Activated naive CD4-positive, alpha-beta T cell treated with anti-CD3 and anti-CD28 coated beads for 36 hours (primary cell): ENCODE data around the gene KCNQ5. TPM values are rescaled to one million over a fixed set of nuclear protein-coding genes. Genes with fewer than 3 reads are reported as not detected.

Source experiments
- CTCF ChIA-PET: fragments of 350-600 bp; sonication (Branson Sonifier 250); formaldehyde crosslinking; loops from one replicate; lab custom pipeline; 2021; ENCODE audit warnings: antibody characterized with exemption; lab: Charles Lee
- DNase-seq: peaks from one replicate; pipeline ENCODE4 v3.0.0-alpha.2; 2020
- H3K27ac Mint-ChIP-seq: one replicate; pipeline ENCODE4 v1.8.0; 2021; ENCODE audit warnings: mild to moderate bottlenecking, mixed read lengths
- H3K27me3 Mint-ChIP-seq: one replicate; pipeline ENCODE4 v1.8.0; 2021; ENCODE audit warnings: low read depth, mixed read lengths
- H3K36me3 Mint-ChIP-seq: one replicate; pipeline ENCODE4 v1.8.0; 2021; ENCODE audit warnings: low read depth, mixed read lengths
- H3K4me1 Mint-ChIP-seq: one replicate; pipeline ENCODE4 v1.8.0; 2021; ENCODE audit warnings: low read depth, mixed read lengths
- H3K4me3 Mint-ChIP-seq: one replicate; pipeline ENCODE4 v1.8.0; 2021; ENCODE audit warnings: mild to moderate bottlenecking, moderate library complexity, mixed read lengths
- H3K9me3 Mint-ChIP-seq: one replicate; pipeline ENCODE4 v1.8.0; 2021; ENCODE audit warnings: mixed read lengths
- intact Hi-C: fragments of 100-400 bp; cut with micrococcal nuclease; formaldehyde crosslinking; loops from one replicate; pipeline ENCODE4 v1.15.1; 2023
- total RNA-seq, 2 experiments: library from RNA; stranded (reverse); gene quantifications; one replicate each; pipeline ENCODE4 v1.2.3, GENCODE V29; 2021

KCNQ5 gene
- total RNA-seq, 2 experiments from 2014 or later, result 11.8 to 12.0 TPM

GRCh38 chr6:72758901-72759300 lies 137.0 kb downstream of the KCNQ5 start:
- CTCF ChIA-PET, result no interaction called here
- intact Hi-C loops, result no loop called here

DNA sequence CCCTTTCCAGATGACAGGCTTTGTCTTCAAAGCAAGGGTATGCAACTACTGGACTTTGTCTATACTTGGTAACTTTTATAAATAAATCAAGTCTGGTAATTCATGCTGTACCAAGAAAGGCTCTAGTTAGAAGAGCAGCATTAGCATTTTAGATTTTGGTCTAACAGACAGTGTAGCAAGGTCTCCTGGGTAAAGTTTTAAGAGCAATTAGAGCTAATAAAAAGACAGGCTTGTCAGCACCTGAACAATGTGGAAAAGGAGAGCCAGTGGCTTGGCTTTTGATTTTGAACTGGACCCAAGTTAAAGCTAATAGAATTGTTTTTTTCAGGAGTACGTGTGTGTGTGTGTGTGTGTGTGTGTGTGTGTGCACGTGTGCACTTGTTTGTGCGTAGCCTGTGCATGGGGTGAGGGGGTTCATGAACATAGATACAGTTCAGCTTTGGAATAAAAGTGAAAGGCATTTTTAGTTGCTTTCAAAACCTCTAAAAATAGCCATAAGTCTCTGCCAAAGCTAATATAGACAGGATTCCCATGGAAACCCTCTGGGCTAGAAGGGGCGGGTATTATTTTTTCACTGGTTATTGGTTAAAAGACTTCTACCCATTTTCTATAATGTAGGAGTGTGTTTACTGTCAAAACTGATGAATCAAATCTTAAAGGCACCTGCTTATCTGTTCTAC lies 138.4 kb downstream of the KCNQ5 start:
- no peak for DNase-seq
- no peak overlapping the region for H3K4me3 Mint-ChIP-seq
- no peaks in the 10 kb centered on the region for H3K36me3 Mint-ChIP-seq
- H3K9me3 Mint-ChIP-seq, result no peaks in the 10 kb centered on the region
- peaks cover 14% of the 10 kb centered on the region for H3K4me1 Mint-ChIP-seq
- H3K27me3 Mint-ChIP-seq, result no peaks in the 10 kb centered on the region
- CTCF ChIA-PET, result interaction anchor here (2.0 kb wide), 1 partner anchor 144 kb away, joined by 5 read pairs; no protein-coding TSS in a partner anchor
- no peak overlapping the region for H3K27ac Mint-ChIP-seq
- intact Hi-C loops, result no loop called here

More at GRCh38 chr6:72758901-72759300, 137.0 kb downstream of the KCNQ5 start:
- Mint-ChIP-seq H3K36me3 (no peaks in the 10 kb centered on the region), H3K4me1 (peaks cover 14% of the 10 kb centered on the region), H3K27me3 (no peaks in the 10 kb centered on the region), H3K4me3 (no peak overlapping the region), H3K27ac (no peak overlapping the region), H3K9me3 (peaks cover 2% of the 10 kb centered on the region)
- DNase-seq, result no peak

DNA sequence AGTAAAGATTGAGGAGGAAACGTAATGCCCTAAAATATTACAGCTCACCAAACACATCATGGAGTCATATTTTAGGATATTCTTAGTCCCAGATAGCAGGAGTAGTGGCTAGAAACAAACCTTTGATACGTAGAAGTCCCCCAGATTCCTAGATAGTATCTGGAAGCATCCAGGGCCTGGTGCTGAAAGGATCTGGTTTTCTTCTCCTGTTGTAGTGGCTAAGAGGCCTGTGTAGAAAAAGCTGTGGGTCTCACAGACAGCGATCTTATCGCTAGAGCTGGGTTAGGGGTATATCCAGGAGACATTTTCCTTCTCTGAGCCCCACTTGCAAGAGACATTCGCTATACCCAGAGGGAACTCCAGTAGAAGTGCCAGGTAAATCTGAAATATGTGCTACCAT lies 139.9 kb downstream of the KCNQ5 start:
- DNase-seq, result no peak
- no peaks in the 10 kb centered on the region for H3K36me3 Mint-ChIP-seq
- no peak overlapping the region for H3K27ac Mint-ChIP-seq
- H3K4me3 Mint-ChIP-seq, result no peak overlapping the region
- no peaks in the 10 kb centered on the region for H3K27me3 Mint-ChIP-seq
- peaks cover 3% of the 10 kb centered on the region for H3K4me1 Mint-ChIP-seq
- H3K9me3 Mint-ChIP-seq, result no peaks in the 10 kb centered on the region
- CTCF ChIA-PET, result no interaction called here
- intact Hi-C loops, result no loop called here

DNA sequence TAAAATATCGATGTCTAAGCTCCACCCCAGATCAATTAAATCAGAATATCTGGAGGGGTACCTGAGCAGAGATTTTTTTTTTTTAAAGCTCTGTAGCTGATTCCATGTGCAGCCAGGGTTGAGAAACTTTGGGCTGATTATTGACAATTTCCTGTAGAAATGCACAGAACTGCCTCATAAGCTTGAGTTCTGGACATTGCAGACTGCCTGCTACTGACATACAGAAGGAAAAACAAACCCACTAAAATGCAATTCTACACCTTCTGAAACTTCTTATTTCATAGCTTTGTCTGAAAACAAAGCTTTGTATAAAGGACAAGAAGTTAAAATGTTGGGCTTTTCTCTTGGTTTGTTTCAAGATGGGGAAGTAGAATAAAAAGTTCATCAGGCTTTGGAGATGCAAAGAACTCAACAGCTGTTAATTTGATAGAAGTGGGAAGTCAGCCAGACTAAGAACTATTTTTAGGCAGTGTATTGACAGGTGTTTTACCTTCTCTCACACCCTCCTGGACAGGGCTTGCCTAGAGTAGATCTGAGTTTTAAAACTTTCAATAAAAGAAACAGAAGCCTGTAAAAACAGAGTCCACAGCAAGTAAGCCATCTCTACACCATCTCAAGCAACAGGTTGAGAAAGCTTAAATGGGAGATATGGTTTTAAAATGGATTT lies 147.7 kb downstream of the KCNQ5 start:
- CTCF ChIA-PET, result no interaction called here
- Mint-ChIP-seq H3K36me3 (no peaks in the 10 kb centered on the region), H3K27ac (no peak overlapping the region), H3K4me1 (no peaks in the 10 kb centered on the region), H3K27me3 (no peaks in the 10 kb centered on the region), H3K9me3 (no peaks in the 10 kb centered on the region), H3K4me3 (no peak overlapping the region)
- intact Hi-C loops, result no loop called here
- no peak for DNase-seq

- no peaks in the 10 kb centered on the region for H3K36me3 Mint-ChIP-seq
- no peak overlapping the region for H3K27ac Mint-ChIP-seq
- intact Hi-C loops, result no loop called here
- H3K4me1 Mint-ChIP-seq, result no peaks in the 10 kb centered on the region
- CTCF ChIA-PET, result interaction anchor here (0.6 kb wide), 1 partner anchor 590 kb away, joined by 4 read pairs; no protein-coding TSS in a partner anchor
- no peaks in the 10 kb centered on the region for H3K27me3 Mint-ChIP-seq
- DNase-seq, result no peak
- H3K4me3 Mint-ChIP-seq, result no peak overlapping the region
- no peaks in the 10 kb centered on the region for H3K9me3 Mint-ChIP-seq
Measured at GRCh38 chr6:72770959-72771358, 149.1 kb downstream of the KCNQ5 start.

- Mint-ChIP-seq H3K4me1 (no peaks in the 10 kb centered on the region), H3K4me3 (no peak overlapping the region), H3K36me3 (peaks cover 7% of the 10 kb centered on the region), H3K27me3 (no peaks in the 10 kb centered on the region), H3K9me3 (no peaks in the 10 kb centered on the region), H3K27ac (no peak overlapping the region)
- intact Hi-C loops, result no loop called here
- CTCF ChIA-PET, result no interaction called here
- no peak for DNase-seq
Measured at GRCh38 chr6:72776456-72776855, 154.6 kb downstream of the KCNQ5 start.

- no peak overlapping the region for H3K27ac Mint-ChIP-seq
- no peaks in the 10 kb centered on the region for H3K9me3 Mint-ChIP-seq
- CTCF ChIA-PET, result no interaction called here
- intact Hi-C loops, result no loop called here
- DNase-seq, result no peak
- peaks cover 11% of the 10 kb centered on the region for H3K36me3 Mint-ChIP-seq
- no peak overlapping the region for H3K4me3 Mint-ChIP-seq
- no peaks in the 10 kb centered on the region for H3K4me1 Mint-ChIP-seq
- no peaks in the 10 kb centered on the region for H3K27me3 Mint-ChIP-seq
Measured at GRCh38 chr6:72781624-72782023, 159.8 kb downstream of the KCNQ5 start.

GRCh38 chr6:72783035-72783434 lies 161.2 kb downstream of the KCNQ5 start:
- CTCF ChIA-PET, result no interaction called here
- Mint-ChIP-seq H3K9me3 (no peaks in the 10 kb centered on the region), H3K4me1 (peaks cover 5% of the 10 kb centered on the region), H3K4me3 (no peak overlapping the region), H3K36me3 (peaks cover 4% of the 10 kb centered on the region), H3K27ac (no peak overlapping the region), H3K27me3 (no peaks in the 10 kb centered on the region)
- DNase-seq, result no peak
- intact Hi-C loops, result no loop called here

- intact Hi-C loops, result no loop called here
- H3K27me3 Mint-ChIP-seq, result no peaks in the 10 kb centered on the region
- DNase-seq, result no peak
Measured at GRCh38 chr6:72783666-72784065, 161.8 kb downstream of the KCNQ5 start.

DNA sequence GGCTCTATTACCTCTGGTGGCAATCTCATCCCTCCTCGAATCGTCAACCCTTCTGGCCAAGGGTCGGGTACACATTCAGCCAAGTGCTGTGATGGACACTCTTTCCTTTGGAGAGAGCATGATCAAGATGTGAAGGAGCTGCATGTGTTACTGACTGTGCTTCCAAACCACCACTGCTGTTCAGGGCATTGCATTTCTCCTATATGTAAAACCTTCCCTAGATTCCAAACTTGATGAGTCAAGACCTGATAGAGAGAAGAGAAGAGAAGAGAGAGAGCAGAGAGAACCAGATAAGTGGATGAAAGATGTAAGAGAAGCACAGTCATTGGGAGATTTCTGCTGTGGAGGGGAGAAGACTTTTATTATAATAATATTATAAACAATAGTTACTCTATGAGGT lies 162.2 kb downstream of the KCNQ5 start:
- Mint-ChIP-seq H3K27me3 (no peaks in the 10 kb centered on the region), H3K36me3 (peaks cover 4% of the 10 kb centered on the region), H3K27ac (no peak overlapping the region), H3K4me1 (peaks cover 8% of the 10 kb centered on the region), H3K4me3 (no peak overlapping the region), H3K9me3 (no peaks in the 10 kb centered on the region)
- CTCF ChIA-PET, result no interaction called here
- DNase-seq, result no peak
- intact Hi-C loops, result no loop called here

More at GRCh38 chr6:72783666-72784065, 161.8 kb downstream of the KCNQ5 start:
- no peaks in the 10 kb centered on the region for H3K9me3 Mint-ChIP-seq
- peaks cover 4% of the 10 kb centered on the region for H3K36me3 Mint-ChIP-seq
- CTCF ChIA-PET, result no interaction called here
- no peak overlapping the region for H3K4me3 Mint-ChIP-seq
- H3K27ac Mint-ChIP-seq, result no peak overlapping the region
- H3K4me1 Mint-ChIP-seq, result peaks cover 8% of the 10 kb centered on the region

GRCh38 chr6:72784581-72784980 lies 162.7 kb downstream of the KCNQ5 start:
- H3K27me3 Mint-ChIP-seq, result no peaks in the 10 kb centered on the region
- H3K4me1 Mint-ChIP-seq, result peaks cover 8% of the 10 kb centered on the region
- DNase-seq, result no peak
- H3K9me3 Mint-ChIP-seq, result no peaks in the 10 kb centered on the region
- H3K4me3 Mint-ChIP-seq, result no peak overlapping the region
- peaks cover 4% of the 10 kb centered on the region for H3K36me3 Mint-ChIP-seq
- CTCF ChIA-PET, result no interaction called here
- no peak overlapping the region for H3K27ac Mint-ChIP-seq
- intact Hi-C loops, result no loop called here

DNA sequence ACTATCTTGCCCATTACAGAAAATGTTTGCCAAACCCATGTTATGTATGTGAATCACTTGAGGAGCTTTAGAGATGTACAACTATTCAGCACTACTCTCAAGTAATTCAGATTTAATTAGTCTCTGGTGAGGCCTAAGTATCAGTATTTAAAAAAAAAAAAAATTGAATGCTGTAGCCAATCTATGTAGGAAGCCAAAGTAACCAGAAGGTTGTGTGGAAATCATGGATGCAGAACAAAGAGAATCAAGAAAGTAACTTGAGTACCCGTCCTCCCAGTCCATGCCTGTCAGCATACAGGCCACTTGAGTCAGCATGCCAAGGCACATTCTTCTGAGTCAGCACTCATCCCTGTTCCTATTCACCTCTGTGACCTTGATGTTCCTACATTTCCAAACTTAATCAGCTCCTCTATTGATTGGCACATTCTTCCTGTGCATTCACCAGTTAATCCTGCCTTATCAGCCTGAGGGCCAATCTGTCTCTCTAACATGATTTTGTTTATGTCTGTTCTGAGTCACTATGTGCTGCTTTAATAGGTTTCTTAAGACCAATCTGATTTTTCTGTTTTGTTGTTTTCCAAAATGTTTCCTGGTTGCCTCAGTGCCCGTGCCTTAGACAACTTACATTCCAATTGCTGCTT lies 165.6 kb downstream of the KCNQ5 start:
- intact Hi-C loops, result loop anchor here (5.0 kb wide), 1 partner anchor 40 kb away; no protein-coding TSS in a partner anchor
- Mint-ChIP-seq H3K4me3 (no peak overlapping the region), H3K36me3 (peaks cover 13% of the 10 kb centered on the region), H3K9me3 (peaks cover 3% of the 10 kb centered on the region), H3K27me3 (no peaks in the 10 kb centered on the region), H3K4me1 (peaks cover 10% of the 10 kb centered on the region), H3K27ac (no peak overlapping the region)
- no peak for DNase-seq
- CTCF ChIA-PET, result interaction anchor here (0.6 kb wide), 1 partner anchor 538 kb away, joined by 3 read pairs; no protein-coding TSS in a partner anchor
